Lower leg skin (tissue), 3 donors: ENCODE measurements around the gene FBXO3.

ENCODE experiments used
- POLR2A ChIP-seq, 2 donors: fragments of 450-650 bp; IDR thresholded peaks; one replicate each; pipeline ENCODE4 v1.6.1; 2016 to 2017; ENCODE audit warnings: antibody characterized with exemption in 2 of 2, mild to moderate bottlenecking in 1 of 2, moderate library complexity in 1 of 2
- TF ChIP-seq, protein P1 (sequence below), 3 donors: fragments of 450-650 bp; IDR thresholded peaks; one replicate each; pipeline ENCODE4 v1.5.1; 2016; ENCODE audit warnings: antibody characterized with exemption in 3 of 3, mild to moderate bottlenecking in 3 of 3, moderate library complexity in 2 of 3

DNA sequence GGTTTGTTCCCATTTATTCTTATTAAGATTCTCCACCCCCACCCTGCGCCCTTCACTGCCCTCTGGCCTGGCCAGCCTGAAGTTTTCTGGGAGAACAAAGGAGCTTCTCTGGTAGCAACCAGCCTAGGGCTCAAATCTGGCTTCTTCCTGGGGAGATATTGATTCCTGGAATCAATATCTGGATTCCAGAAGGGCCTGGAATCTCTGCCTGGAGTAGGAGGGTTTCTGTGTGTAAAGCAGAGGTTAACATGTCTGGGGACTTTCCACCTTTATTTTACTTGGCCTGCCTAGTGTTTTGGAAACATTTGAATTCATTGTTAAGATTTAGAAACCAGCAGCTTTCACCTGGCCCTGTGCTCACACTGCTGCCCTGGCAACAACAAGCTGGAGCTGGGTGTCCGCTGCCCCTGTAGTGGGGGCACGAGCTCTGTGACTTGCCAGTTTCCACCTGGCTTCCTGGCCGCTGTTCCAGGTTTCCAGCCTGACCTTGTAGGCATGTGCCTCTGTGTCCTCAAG is 79.2 kb downstream of the FBXO3 start:
- TF ChIP-seq, protein P1, sequence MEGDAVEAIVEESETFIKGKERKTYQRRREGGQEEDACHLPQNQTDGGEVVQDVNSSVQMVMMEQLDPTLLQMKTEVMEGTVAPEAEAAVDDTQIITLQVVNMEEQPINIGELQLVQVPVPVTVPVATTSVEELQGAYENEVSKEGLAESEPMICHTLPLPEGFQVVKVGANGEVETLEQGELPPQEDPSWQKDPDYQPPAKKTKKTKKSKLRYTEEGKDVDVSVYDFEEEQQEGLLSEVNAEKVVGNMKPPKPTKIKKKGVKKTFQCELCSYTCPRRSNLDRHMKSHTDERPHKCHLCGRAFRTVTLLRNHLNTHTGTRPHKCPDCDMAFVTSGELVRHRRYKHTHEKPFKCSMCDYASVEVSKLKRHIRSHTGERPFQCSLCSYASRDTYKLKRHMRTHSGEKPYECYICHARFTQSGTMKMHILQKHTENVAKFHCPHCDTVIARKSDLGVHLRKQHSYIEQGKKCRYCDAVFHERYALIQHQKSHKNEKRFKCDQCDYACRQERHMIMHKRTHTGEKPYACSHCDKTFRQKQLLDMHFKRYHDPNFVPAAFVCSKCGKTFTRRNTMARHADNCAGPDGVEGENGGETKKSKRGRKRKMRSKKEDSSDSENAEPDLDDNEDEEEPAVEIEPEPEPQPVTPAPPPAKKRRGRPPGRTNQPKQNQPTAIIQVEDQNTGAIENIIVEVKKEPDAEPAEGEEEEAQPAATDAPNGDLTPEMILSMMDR (IDR thresholded peaks at IDR 0.05) = no peak
- TF ChIP-seq POLR2A (IDR thresholded peaks at IDR 0.05) = no peak
